AG04450 (cell line): ENCODE results near the gene TBC1D16. TPM values are rescaled to one million over a fixed set of nuclear protein-coding genes. Genes with fewer than 3 reads are reported as not detected.

Experiments
- CTCF ChIA-PET: fragments of 300-600, 350-600 bp; formaldehyde crosslinking; extraction: SDS; loops from one replicate; lab custom pipeline; 2022; ENCODE audit warnings: antibody characterized with exemption, inconsistent platforms; lab: Charles Lee
- POLR2A ChIA-PET: fragments of 350-600 bp; formaldehyde crosslinking; extraction: SDS; loops from one replicate; lab custom pipeline; 2021; ENCODE audit warnings: antibody characterized with exemption, inconsistent platforms; lab: Yijun Ruan, JAX
- DNase-seq: peaks from one replicate; pipeline ENCODE4 v3.0.0-alpha.2; 2011; ENCODE audit warnings: low read depth, low spot score
- H3K27ac ChIP-seq: one replicate; pipeline ENCODE4 v1.5.1; 2012; ENCODE audit warnings: low read depth, low read length, control low read depth
- H3K27me3 ChIP-seq: one replicate; pipeline ENCODE4 v1.6.0; 2012; ENCODE audit warnings: low read length; ENCODE audit not compliant: control insufficient read depth, insufficient read depth
- H3K4me3 ChIP-seq: 2 replicates; pipeline ENCODE4 v1.5.1; 2011; ENCODE audit warnings: mild to moderate bottlenecking, low read depth, low read length, control low read depth
- H3K9me3 ChIP-seq: 2 replicates; pipeline ENCODE4 v1.5.1; 2012; ENCODE audit warnings: low read length; ENCODE audit not compliant: control insufficient read depth, insufficient read depth
- CTCF ChIP-seq: IDR thresholded peaks from 2 replicates; pipeline ENCODE4 v1.5.1; 2011; ENCODE audit warnings: low read depth, low read length, control low read depth, inconsistent platforms
- polyA plus RNA-seq: library from polyadenylated mRNA; depleted of rRNA; stranded (reverse); fragments of >200 nt; gene quantifications from 2 replicates; pipeline ENCODE4 v1.2.3, GENCODE V29; 2011

The TBC1D16 gene
- polyA plus RNA-seq, 1 experiment, result 10.9 TPM

- CTCF ChIA-PET, result no interaction called here
- DNase-seq, result no peak
- POLR2A ChIA-PET, result no interaction called here
- Histone ChIP-seq H3K9me3 (no peaks in the 10 kb centered on the region; the same call in 1 of the 2 replicates), H3K27ac (no peak overlapping the region), H3K27me3 (no peaks in the 10 kb centered on the region), H3K4me3 (no peak overlapping the region)
- TF ChIP-seq CTCF, result no peak
Measured at GRCh38 chr17:80002070-80002641, 33.5 kb downstream of the TBC1D16 start.

GRCh38 chr17:80000981-80001775, 34.5 kb downstream of the TBC1D16 start:
- TF ChIP-seq CTCF, result no peak
- Histone ChIP-seq H3K27ac (no peak overlapping the region), H3K27me3 (no peaks in the 10 kb centered on the region), H3K9me3 (no peaks in the 10 kb centered on the region; the same call in 1 of the 2 replicates), H3K4me3 (no peak overlapping the region)
- no peak for DNase-seq
- ChIA-PET CTCF (no interaction called here), POLR2A (no interaction called here)

GRCh38 chr17:80000136-80000535, 35.5 kb downstream of the TBC1D16 start:
- H3K27ac ChIP-seq, result no peak overlapping the region
- CTCF ChIA-PET, result interaction anchor here (2.8 kb wide), 1 partner anchor 8 kb away, joined by 21 read pairs; no protein-coding TSS in a partner anchor
- no peaks in the 10 kb centered on the region for H3K27me3 ChIP-seq
- DNase-seq, result no peak
- H3K9me3 ChIP-seq, result no peaks in the 10 kb centered on the region; the same call in 1 of the 2 replicates
- no peak for TF ChIP-seq CTCF
- POLR2A ChIA-PET, result no interaction called here
- no peak overlapping the region for H3K4me3 ChIP-seq

GRCh38 chr17:79997011-79997660, 38.5 kb downstream of the TBC1D16 start:
- Histone ChIP-seq H3K27me3 (no peaks in the 10 kb centered on the region), H3K9me3 (no peaks in the 10 kb centered on the region; the same call in 1 of the 2 replicates), H3K4me3 (no peak overlapping the region), H3K27ac (no peak overlapping the region)
- TF ChIP-seq CTCF, result no peak
- no peak for DNase-seq
- CTCF ChIA-PET, result interaction anchor here (0.8 to 1.2 kb wide), 2 partner anchors 8 to 11 kb away, joined by 4 to 6 read pairs; no protein-coding TSS in a partner anchor
- POLR2A ChIA-PET, result no interaction called here

GRCh38 chr17:79996291-79996690, 39.4 kb downstream of the TBC1D16 start:
- Histone ChIP-seq H3K4me3 (no peak overlapping the region), H3K27ac (no peak overlapping the region), H3K9me3 (no peaks in the 10 kb centered on the region; the same call in 1 of the 2 replicates), H3K27me3 (no peaks in the 10 kb centered on the region)
- CTCF ChIA-PET, result interaction anchor here (0.8 to 7.3 kb wide), 3 partner anchors 9 to 12 kb away, joined by 4 to 73 read pairs (median 6); no protein-coding TSS in a partner anchor
- POLR2A ChIA-PET, result no interaction called here
- DNase-seq, result no peak
- no peak for TF ChIP-seq CTCF
